AG08395 (cell line): ENCODE measurements around the gene ECEL1.
"Not testable (repeated sequence)": the region's sequence is repeated elsewhere in the genome, so short reads cannot be mapped to it uniquely, and the experiment has no call there.

ENCODE experiments used
- DNase-seq: peaks from one replicate; pipeline ENCODE4 v3.0.0; 2012; ENCODE audit warnings: mixed read lengths, low spot score

ECEL1 gene

GRCh38 chr2:232441147-232441651 is 46.4 kb downstream of the ECEL1 start:
- no peak for DNase-seq

- peak; percentile 77 for DNase-seq
These were observed 47.2 kb downstream of the ECEL1 start for GRCh38 chr2:232440220-232441018.

GRCh38 chr2:232439758-232440135 is 47.9 kb downstream of the ECEL1 start:
- DNase-seq, result no peak

- no peak for DNase-seq
These were observed 48.5 kb downstream of the ECEL1 start for GRCh38 chr2:232438951-232439757.

DNA sequence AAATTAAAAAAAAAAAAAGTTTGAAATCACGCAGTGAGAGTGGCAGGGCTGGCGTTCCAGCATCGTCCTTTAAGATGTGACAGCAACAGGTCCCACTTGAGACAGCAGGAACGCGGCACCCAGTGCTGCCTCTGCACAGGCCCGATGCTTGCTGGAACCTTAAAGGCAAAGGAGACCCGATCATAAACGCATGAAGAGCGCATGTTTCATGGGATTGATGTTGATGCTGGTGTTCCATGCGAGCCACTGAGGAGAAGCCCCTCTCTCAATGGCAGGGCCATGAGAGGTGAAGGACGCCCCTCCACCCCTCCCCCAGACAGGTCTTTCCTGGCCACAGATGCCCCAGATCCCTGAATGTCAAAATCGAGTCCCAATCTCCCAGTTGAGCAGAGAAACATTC is 49.5 kb downstream of the ECEL1 start:
- DNase-seq, result no peak

GRCh38 chr2:232437195-232437571 is 50.5 kb downstream of the ECEL1 start:
- no peak for DNase-seq

DNA sequence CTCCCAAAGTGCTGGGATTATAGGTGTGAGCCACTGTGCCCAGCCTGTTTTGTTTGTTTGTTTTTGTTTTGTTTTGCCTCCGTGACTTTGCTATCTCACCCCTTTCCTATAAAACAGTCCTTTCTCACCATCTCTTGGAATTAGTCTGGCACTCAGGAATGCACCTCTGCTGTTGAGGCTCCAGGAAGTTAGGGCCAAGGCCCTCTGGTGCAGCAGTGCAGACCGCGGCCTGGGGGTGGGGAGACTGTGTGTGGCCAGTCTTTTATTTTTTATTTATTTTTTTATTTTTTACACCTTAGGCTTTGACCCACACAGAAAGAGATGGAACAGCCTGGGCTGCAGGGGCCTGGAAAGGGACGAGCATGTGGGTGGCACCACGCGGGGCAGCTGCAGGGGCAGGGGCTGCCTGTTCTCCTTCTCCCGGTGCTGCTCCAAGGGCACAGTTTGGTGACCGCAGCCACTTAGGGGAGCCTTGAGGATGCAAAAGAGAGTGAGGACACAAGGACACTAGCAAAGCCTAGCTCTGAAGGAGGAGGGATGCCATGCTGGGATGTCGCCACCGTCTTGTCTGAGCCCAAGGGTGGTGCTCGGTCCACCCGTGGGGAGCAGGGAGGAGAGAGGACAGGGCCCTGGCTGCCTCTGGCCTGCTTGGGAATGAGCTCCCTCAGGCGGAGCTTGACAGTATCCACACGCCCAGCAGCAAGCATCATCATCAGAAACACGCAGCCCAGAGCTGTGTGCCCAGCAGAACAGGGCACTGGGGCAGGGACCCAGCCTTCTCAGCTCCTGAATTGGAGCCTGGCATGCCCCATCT is 51.0 kb downstream of the ECEL1 start:
- DNase-seq, result no peak

DNA sequence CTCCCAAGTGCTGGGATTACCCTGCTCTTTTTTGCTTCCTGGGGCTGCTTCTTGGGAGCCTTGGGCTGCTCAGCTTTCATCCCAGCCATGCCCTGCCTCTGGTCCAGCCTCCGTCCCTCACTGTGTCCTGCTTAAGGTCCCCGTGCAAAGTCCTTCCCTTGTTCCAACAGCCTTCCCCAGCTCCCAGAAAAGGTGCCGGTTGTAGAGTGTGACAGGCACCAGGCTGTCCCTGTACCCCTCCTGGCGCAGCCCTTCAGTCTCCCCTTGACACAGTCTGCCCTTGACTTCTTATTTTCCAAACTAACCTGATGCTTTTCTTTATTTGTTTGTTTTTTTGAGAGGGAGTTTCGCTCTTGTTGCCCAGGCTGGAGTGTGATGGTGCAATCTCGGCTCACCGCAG is 51.8 kb downstream of the ECEL1 start:
- no peak for DNase-seq

- no peak for DNase-seq
These were observed 52.3 kb downstream of the ECEL1 start for GRCh38 chr2:232435375-232435648.

DNA sequence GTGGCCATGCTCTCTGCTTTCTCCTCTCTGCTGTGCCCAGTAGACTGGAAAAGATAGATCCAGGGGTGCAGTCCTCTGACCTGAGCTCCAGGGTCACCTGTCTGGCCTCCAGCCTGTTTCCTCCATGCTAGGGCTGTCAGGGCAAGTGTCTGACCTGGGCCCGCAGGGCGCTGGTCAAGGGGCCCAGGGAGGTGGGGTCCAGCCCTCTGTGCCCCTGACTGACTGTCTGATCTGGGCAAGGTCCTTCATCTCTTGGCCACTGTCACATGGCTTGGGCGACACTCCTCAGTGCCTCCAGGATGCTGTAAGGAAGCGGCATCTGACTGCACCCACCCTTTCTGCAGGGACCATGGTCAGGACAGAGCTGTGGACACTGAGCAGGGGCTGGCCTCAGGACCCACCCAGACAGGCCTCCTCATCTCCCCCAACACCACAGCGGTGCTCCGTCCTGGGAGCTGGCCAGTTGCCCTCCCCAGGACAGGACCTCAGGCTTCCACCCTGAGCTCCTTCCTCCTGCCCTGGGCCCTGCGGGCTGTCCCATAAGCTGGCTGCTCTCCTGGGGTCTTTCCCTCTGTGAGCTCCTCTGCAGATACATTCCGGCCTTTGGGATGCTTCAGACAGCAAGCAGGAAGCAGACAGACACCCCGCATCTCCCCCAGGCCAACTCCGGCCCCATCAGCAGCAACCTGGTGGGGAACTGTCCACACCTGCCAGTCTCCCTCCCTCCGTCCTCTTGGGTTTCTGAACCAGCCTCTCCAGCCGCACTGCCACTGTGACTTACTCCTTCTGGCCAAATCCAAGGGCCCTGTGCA is 52.9 kb downstream of the ECEL1 start:
- no peak for DNase-seq

DNA sequence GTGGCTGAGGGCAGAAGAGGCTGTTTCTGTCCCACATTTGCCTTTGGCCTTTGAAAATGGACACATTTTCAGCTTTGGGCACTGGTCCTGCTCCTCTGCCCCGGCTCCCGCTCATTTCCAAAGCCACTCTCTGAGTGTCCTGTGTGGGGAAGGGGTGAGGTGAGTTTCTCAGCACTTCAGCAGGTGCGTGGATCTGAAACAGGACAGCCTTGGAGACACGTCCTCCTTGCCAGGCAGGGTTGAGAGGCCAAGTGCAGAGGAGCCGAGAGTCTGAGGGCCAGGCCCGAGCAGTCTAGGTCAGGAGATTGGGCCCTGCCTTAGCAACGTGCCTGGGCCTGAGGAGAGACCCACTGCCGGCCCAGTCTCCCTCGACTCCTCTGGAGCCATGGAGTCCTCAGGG is 53.5 kb downstream of the ECEL1 start:
- no peak for DNase-seq

- not testable (repeated sequence) for DNase-seq
These were observed 54.0 kb downstream of the ECEL1 start for GRCh38 chr2:232433622-232434021.

DNA sequence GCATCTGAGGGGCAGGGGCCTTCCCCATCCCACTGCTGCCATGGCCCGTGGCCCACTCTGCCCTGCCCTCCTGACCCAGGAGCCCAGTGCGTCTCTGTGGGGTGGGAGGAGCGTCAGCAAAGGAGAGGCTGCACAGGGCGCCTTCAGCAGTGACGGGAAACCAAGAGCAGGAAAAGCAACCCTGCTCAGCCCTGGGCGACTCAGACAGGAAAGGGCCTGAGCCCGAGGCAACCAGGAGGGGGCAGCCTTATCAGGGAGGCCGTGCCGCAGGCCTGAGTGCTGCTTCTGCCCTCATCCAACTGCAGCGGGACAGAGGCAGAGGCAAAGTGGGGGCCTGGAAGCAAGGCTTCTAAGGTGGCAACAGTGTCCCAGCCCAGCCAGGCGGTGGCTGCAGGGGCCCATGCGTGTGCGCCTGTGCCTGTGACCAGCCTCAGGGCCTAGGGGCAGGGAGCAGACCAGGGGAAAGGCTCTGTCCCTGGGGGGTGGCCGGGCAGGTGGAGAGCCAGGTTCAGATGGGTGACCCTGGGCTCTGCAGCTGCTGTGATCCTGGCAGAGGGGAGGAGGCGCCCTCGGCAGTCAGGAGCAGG is 54.9 kb downstream of the ECEL1 start:
- DNase-seq, result no peak

DNA sequence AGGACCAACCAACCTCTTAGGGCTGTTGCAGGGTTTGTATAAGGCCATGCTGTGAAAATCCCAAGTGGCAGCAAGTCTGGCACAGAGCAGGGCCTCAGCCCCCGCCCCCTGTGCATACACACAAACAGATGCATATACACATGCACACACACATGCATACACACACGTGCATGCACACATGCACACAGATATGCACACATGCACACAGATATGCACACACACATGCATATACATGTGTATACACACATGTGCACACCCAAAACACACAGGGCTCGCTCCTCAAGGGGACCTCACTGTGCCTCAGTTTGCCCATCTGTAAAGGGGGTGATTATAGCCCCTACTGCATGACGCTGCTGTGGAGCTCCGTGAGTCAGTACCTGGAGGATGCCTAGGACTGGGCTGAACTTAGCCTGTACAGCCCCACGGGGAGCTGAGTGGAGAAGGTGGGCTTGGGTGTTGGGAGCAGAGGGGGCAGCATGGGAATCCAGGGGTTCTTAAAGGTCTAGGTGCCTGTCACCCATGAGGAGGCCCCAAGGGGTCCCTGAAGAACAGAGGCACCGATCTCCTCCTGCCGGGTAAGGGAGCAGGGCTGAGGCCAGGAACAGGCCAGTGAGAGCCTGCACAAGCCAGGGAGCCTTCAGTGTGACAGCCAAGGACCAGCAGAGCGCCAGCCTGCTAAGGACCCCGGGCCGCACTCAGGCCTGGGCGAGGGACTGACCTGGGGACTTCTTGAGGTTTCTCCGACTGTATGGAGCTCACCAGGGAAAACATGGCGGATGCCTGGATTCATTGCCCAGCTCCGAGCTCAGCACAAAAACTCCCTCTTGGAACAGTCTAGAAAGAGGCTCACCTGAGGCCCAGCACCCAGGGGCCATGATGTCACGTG is 55.7 kb downstream of the ECEL1 start:
- DNase-seq, result no peak
